SU-DHL-6 (cell line): ENCODE measurements around the gene NCOA5.

Source experiments
- H2AFZ ChIP-seq: fragments of 200-600 bp; sonication (generic); 2 replicates; pipeline ENCODE4 v1.6.1; 2014; ENCODE audit warnings: low read depth, mild to moderate bottlenecking, moderate library complexity, mixed read lengths, antibody characterized with exemption, low read length; ENCODE audit not compliant: severe bottlenecking
- H3F3A ChIP-seq: fragments of 200-600 bp; shearing (Covaris generic); 2 replicates; pipeline ENCODE4 v1.6.0; 2016; ENCODE audit warnings: antibody characterized with exemption, mild to moderate bottlenecking; ENCODE audit not compliant: insufficient read depth
- H3K27ac ChIP-seq: fragments of 200-600 bp; sonication (generic); 2 replicates; pipeline ENCODE4 v1.5.1; 2016; ENCODE audit warnings: low read depth, mild to moderate bottlenecking, low read length, moderate library complexity, mixed read lengths
- H3K27me3 ChIP-seq: fragments of 200-600 bp; sonication (generic), shearing (Covaris generic); 2 replicates; pipeline ENCODE4 v1.6.0; 2014; ENCODE audit warnings: mild to moderate bottlenecking, low read length
- H3K36me3 ChIP-seq: fragments of 200-600 bp; sonication (generic); 2 replicates; pipeline ENCODE4 v1.6.1; 2014; ENCODE audit warnings: mild to moderate bottlenecking, low read length, mixed read lengths
- H3K4me2 ChIP-seq: fragments of 300-600, 200-600 bp; shearing (Covaris generic), sonication (generic); 2 replicates; pipeline ENCODE4 v1.6.0; 2014; ENCODE audit warnings: low read length, low read depth, mild to moderate bottlenecking; ENCODE audit not compliant: poor library complexity, severe bottlenecking
- H3K4me3 ChIP-seq: fragments of 200-600 bp; sonication (generic); 2 replicates; pipeline ENCODE4 v1.5.1; 2014; ENCODE audit warnings: antibody characterized with exemption, low read length, mild to moderate bottlenecking, mixed read lengths; ENCODE audit not compliant: insufficient read depth, poor library complexity, severe bottlenecking
- H3K79me2 ChIP-seq: fragments of 200-600 bp; sonication (generic); 2 replicates; pipeline ENCODE4 v1.6.1; 2014; ENCODE audit warnings: mild to moderate bottlenecking, low read length, moderate library complexity; ENCODE audit not compliant: insufficient read depth
- H3K9ac ChIP-seq: fragments of 200-600 bp; sonication (generic); 2 replicates; pipeline ENCODE4 v1.7.0; 2014; ENCODE audit warnings: mild to moderate bottlenecking, low read length
- H3K9me2 ChIP-seq: fragments of 200-600 bp; sonication (generic); replicated peaks from 2 replicates; pipeline ENCODE4 v1.6.1; 2014; ENCODE audit warnings: low read length; ENCODE audit not compliant: insufficient read depth
- H3K9me3 ChIP-seq: fragments of 200-600 bp; sonication (generic); 2 replicates; pipeline ENCODE4 v1.6.1; 2014; ENCODE audit warnings: low read length, mixed read lengths; ENCODE audit not compliant: insufficient read depth
- H4K20me1 ChIP-seq: fragments of 200-600 bp; sonication (generic); 2 replicates; pipeline ENCODE4 v1.6.1; 2014; ENCODE audit warnings: low read depth, mild to moderate bottlenecking, antibody characterized with exemption, low read length, moderate library complexity, mixed read lengths
- EZH2phosphoT487 ChIP-seq: fragments of 200-600 bp; sonication (generic), shearing (Covaris generic); conservative IDR thresholded peaks from 2 replicates; pipeline ENCODE4 v1.6.1; 2018; ENCODE audit warnings: mild to moderate bottlenecking, antibody characterized with exemption, low read length, moderate library complexity, mixed read lengths
- TF ChIP-seq, protein P1 (sequence below): fragments of 200-600 bp; sonication (generic); IDR thresholded peaks from one replicate; pipeline ENCODE4 v1.5.1; 2017; ENCODE audit warnings: antibody characterized with exemption, mild to moderate bottlenecking, low read length, moderate library complexity; ENCODE audit not compliant: insufficient read depth, poor library complexity, severe bottlenecking

NCOA5 gene

DNA sequence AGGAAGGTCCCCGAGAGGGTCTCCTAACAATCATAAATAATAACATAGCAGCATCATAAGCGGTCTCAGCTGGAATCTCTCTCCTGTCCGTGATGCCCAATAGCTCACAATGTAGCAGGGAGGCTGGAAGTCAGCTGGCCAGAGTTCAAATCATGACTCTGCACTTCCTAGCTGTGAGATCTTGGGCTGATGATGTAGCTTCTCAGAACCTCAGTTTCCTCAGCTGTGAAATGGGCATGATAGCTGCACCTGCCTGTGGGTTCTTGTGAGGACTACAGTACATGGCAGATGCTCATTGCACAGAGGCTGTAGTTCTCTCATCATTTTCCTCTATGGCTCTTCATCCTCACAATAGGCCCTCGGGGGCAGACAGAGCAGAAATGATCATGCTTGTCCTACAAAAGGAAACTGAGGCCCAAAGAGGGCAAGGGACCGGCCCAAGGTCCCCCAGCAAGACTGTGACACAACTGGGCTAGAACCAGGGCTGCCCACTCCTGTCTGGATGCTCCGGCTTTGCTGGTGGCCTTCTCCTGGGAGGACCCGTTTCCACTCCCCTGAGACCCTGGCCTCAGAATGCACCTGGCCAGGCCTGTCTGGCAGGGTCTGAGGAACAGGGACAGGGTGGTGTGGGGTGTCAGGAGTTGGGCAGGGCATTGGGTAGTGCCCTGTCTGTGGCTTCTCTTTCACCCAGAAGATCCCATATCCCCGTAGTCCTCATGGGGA lies 43.0 kb downstream of the NCOA5 start:
- no peaks in the 10 kb centered on the region for H3K36me3 ChIP-seq
- H3K79me2 ChIP-seq: no peaks in the 10 kb centered on the region
- no peaks in the 10 kb centered on the region for H4K20me1 ChIP-seq
- no peaks in the 10 kb centered on the region for H3K9me2 ChIP-seq
- H3K4me2 ChIP-seq: no peak overlapping the region
- H3K27me3 ChIP-seq: no peaks in the 10 kb centered on the region; the same call in 1 of the 2 replicates
- no peak overlapping the region for H3K9ac ChIP-seq
- TF ChIP-seq, protein P1, sequence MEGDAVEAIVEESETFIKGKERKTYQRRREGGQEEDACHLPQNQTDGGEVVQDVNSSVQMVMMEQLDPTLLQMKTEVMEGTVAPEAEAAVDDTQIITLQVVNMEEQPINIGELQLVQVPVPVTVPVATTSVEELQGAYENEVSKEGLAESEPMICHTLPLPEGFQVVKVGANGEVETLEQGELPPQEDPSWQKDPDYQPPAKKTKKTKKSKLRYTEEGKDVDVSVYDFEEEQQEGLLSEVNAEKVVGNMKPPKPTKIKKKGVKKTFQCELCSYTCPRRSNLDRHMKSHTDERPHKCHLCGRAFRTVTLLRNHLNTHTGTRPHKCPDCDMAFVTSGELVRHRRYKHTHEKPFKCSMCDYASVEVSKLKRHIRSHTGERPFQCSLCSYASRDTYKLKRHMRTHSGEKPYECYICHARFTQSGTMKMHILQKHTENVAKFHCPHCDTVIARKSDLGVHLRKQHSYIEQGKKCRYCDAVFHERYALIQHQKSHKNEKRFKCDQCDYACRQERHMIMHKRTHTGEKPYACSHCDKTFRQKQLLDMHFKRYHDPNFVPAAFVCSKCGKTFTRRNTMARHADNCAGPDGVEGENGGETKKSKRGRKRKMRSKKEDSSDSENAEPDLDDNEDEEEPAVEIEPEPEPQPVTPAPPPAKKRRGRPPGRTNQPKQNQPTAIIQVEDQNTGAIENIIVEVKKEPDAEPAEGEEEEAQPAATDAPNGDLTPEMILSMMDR: no peak
- TF ChIP-seq EZH2phosphoT487: no peak
- H2AFZ ChIP-seq: no peak overlapping the region
- no peak overlapping the region for H3K4me3 ChIP-seq
- no peak overlapping the region for H3K27ac ChIP-seq
- no peaks in the 10 kb centered on the region for H3K9me3 ChIP-seq
- no peaks in the 10 kb centered on the region for H3F3A ChIP-seq

DNA sequence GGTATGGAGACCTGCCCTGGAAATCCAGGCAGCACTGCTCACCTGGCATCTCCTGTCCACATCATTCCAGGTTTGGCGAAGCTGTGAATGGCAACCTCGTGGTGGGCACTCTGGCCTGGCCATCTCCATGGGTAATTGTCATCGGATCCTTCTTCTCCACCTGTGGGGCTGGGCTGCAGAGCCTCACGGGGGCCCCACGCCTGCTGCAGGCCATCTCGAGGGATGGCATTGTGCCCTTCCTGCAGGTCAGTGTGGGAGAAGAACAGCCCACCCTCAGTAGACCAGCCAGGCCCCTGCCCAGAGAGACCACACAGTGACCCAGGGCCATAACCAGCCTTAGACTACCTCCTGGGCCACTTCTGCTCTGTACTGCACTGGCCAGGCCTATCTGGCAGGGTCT lies 44.9 kb downstream of the NCOA5 start:
- no peaks in the 10 kb centered on the region for H3F3A ChIP-seq
- H3K4me2 ChIP-seq: no peak overlapping the region
- no peak overlapping the region for H2AFZ ChIP-seq
- H4K20me1 ChIP-seq: no peaks in the 10 kb centered on the region
- H3K9ac ChIP-seq: no peak overlapping the region
- no peaks in the 10 kb centered on the region for H3K79me2 ChIP-seq
- H3K9me2 ChIP-seq: no peaks in the 10 kb centered on the region
- no peak for TF ChIP-seq EZH2phosphoT487
- TF ChIP-seq, protein P1: no peak
- no peaks in the 10 kb centered on the region for H3K9me3 ChIP-seq
- no peak overlapping the region for H3K4me3 ChIP-seq
- no peak overlapping the region for H3K27ac ChIP-seq
- H3K36me3 ChIP-seq: no peaks in the 10 kb centered on the region
- H3K27me3 ChIP-seq: no peaks in the 10 kb centered on the region; the same call in 1 of the 2 replicates

DNA sequence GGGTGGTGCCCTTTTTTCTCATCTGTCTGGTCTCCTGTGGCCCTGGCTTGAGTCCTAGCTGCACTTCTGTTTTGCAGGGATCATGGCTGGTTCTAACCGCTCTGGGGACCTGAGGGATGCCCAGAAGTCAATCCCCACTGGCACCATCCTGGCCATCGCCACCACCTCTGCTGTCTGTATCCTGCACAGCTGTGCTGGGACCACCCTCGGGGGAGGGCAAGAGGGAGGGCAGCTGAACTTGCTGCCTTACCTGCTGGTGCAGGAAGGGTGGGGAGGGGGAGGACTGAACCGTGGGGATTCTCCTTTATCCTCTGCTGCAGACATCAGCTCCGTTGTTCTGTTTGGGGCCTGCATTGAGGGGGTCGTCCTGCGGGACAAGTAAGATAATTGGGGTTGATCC lies 46.2 kb downstream of the NCOA5 start:
- Histone ChIP-seq H3F3A (no peaks in the 10 kb centered on the region), H2AFZ (no peak overlapping the region), H3K9me2 (no peaks in the 10 kb centered on the region), H3K27me3 (no peaks in the 10 kb centered on the region; the same call in 1 of the 2 replicates), H3K27ac (no peak overlapping the region), H3K9ac (no peak overlapping the region), H3K4me3 (no peak overlapping the region), H3K9me3 (no peaks in the 10 kb centered on the region), H4K20me1 (no peaks in the 10 kb centered on the region), H3K4me2 (no peak overlapping the region), H3K79me2 (no peaks in the 10 kb centered on the region), H3K36me3 (no peaks in the 10 kb centered on the region)
- TF ChIP-seq EZH2phosphoT487: no peak
- TF ChIP-seq, protein P1: no peak
